ENCODE data around the gene ROCK2. TPM values are rescaled to one million over a fixed set of nuclear protein-coding genes. Genes with fewer than 3 reads are reported as not detected.

The ROCK2 gene
- total RNA-seq, 4 donors from 2014 or later = 42.0 to 85.4 (median 70.7) TPM

- Histone ChIP-seq H3K9me3 (no peaks in the 10 kb centered on the region), H3K4me1 (peaks cover 3 to 5% of the 10 kb centered on the region in 2 donors), H3K36me3 (no peaks in the 10 kb centered on the region), H3K4me3 (no peak overlapping the region), H3K27ac (no peak overlapping the region), H3K27me3 (no peaks in the 10 kb centered on the region)
- ATAC-seq (no peak), DNase-seq (no peak)
- in situ Hi-C loops (cut with MboI; ENCODE audit: low sequenced_read_pairs in 4 of 4) (no loop called here), intact Hi-C loops (cut with DNase I; ENCODE audit: low total_unique reads) (loop anchor here (5.0 kb wide), 1 partner anchor 315 kb away; the partner anchor contains the start of gene E2F6)
- no peak for TF ChIP-seq POLR2A (IDR thresholded peaks at IDR 0.05)
Measured at GRCh38 chr2:11152591-11152990, 191.8 kb downstream of the ROCK2 start.

- in situ Hi-C loops (cut with MboI; ENCODE audit: low sequenced_read_pairs in 4 of 4) = loop anchor here (25.0 kb wide), 2 partner anchors 265 to 440 kb away; no protein-coding TSS in a partner anchor
- H3K27ac ChIP-seq = no peak overlapping the region
- no peaks in the 10 kb centered on the region for H3K27me3 ChIP-seq
- no peak for DNase-seq
- H3K9me3 ChIP-seq = no peaks in the 10 kb centered on the region
- H3K36me3 ChIP-seq = no peaks in the 10 kb centered on the region
- TF ChIP-seq, protein P1, sequence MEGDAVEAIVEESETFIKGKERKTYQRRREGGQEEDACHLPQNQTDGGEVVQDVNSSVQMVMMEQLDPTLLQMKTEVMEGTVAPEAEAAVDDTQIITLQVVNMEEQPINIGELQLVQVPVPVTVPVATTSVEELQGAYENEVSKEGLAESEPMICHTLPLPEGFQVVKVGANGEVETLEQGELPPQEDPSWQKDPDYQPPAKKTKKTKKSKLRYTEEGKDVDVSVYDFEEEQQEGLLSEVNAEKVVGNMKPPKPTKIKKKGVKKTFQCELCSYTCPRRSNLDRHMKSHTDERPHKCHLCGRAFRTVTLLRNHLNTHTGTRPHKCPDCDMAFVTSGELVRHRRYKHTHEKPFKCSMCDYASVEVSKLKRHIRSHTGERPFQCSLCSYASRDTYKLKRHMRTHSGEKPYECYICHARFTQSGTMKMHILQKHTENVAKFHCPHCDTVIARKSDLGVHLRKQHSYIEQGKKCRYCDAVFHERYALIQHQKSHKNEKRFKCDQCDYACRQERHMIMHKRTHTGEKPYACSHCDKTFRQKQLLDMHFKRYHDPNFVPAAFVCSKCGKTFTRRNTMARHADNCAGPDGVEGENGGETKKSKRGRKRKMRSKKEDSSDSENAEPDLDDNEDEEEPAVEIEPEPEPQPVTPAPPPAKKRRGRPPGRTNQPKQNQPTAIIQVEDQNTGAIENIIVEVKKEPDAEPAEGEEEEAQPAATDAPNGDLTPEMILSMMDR (IDR thresholded peaks at IDR 0.05 in 4 of 5, conservative IDR thresholded peaks at IDR 0.05 in 1 of 5) = no peak
- no peak for TF ChIP-seq POLR2A (IDR thresholded peaks at IDR 0.05)
- no peak for ATAC-seq
- intact Hi-C loops (cut with DNase I; ENCODE audit: low total_unique reads) = no loop called here
- no peak overlapping the region for H3K4me3 ChIP-seq
- H3K4me1 ChIP-seq = no peaks in the 10 kb centered on the region
Measured at GRCh38 chr2:11147263-11147662, 197.2 kb downstream of the ROCK2 start.

DNA sequence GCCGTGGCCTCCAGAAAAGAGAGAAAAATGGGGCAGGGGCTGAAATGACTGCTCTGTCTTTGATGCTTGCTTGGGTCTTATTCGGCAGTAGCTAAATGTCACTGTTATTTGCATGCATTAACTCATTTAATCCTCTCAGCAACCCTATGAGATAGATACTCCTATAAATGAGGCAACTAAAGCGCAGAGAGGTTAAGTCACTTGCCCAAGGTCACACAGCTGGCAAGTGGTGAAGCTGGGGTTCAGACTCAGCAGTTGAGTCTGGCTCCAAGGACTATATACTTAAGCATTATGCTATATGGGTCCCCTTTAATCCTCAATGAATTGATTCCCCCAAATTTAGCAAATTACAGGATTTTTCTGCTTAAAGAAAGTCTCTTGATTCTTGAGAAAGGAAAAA lies 198.4 kb downstream of the ROCK2 start:
- ATAC-seq = no peak
- Histone ChIP-seq H3K27me3 (no peaks in the 10 kb centered on the region), H3K9me3 (no peaks in the 10 kb centered on the region), H3K4me3 (no peak overlapping the region), H3K4me1 (no peaks in the 10 kb centered on the region), H3K36me3 (no peaks in the 10 kb centered on the region), H3K27ac (no peak overlapping the region)
- DNase-seq = no peak
- no peak for TF ChIP-seq POLR2A (IDR thresholded peaks at IDR 0.05)
- TF ChIP-seq, protein P1 (IDR thresholded peaks at IDR 0.05 in 4 of 5, conservative IDR thresholded peaks at IDR 0.05 in 1 of 5) = no peak
- intact Hi-C loops (cut with DNase I; ENCODE audit: low total_unique reads) (no loop called here), in situ Hi-C loops (cut with MboI; ENCODE audit: low sequenced_read_pairs in 4 of 4) (loop anchor here (25.0 kb wide), 2 partner anchors 266 to 441 kb away; no protein-coding TSS in a partner anchor)

- in situ Hi-C loops (cut with MboI; ENCODE audit: low sequenced_read_pairs in 4 of 4) = loop anchor here (25.0 kb wide), 2 partner anchors 267 to 442 kb away; no protein-coding TSS in a partner anchor
- no peak for DNase-seq
- no peaks in the 10 kb centered on the region for H3K36me3 ChIP-seq
Measured at GRCh38 chr2:11145350-11145749, 199.1 kb downstream of the ROCK2 start.

GRCh38 chr2:11144738-11145079 lies 199.7 kb downstream of the ROCK2 start:
- Histone ChIP-seq H3K4me1 (no peaks in the 10 kb centered on the region), H3K36me3 (no peaks in the 10 kb centered on the region), H3K27ac (no peak overlapping the region), H3K4me3 (no peak overlapping the region), H3K27me3 (no peaks in the 10 kb centered on the region), H3K9me3 (no peaks in the 10 kb centered on the region)
- no peak for TF ChIP-seq POLR2A (IDR thresholded peaks at IDR 0.05)
- TF ChIP-seq, protein P1 (IDR thresholded peaks at IDR 0.05 in 4 of 5, conservative IDR thresholded peaks at IDR 0.05 in 1 of 5) = no peak
- ATAC-seq = no peak
- intact Hi-C loops (cut with DNase I; ENCODE audit: low total_unique reads) = no loop called here
- no peak for DNase-seq
- in situ Hi-C loops (cut with MboI; ENCODE audit: low sequenced_read_pairs in 4 of 4) = loop anchor here (25.0 kb wide), 2 partner anchors 268 to 443 kb away; no protein-coding TSS in a partner anchor

More at GRCh38 chr2:11145350-11145749, 199.1 kb downstream of the ROCK2 start:
- Histone ChIP-seq H3K9me3 (no peaks in the 10 kb centered on the region), H3K27ac (no peak overlapping the region), H3K4me3 (no peak overlapping the region), H3K4me1 (no peaks in the 10 kb centered on the region), H3K27me3 (no peaks in the 10 kb centered on the region)
- no peak for ATAC-seq
- TF ChIP-seq, protein P1 (IDR thresholded peaks at IDR 0.05 in 4 of 5, conservative IDR thresholded peaks at IDR 0.05 in 1 of 5) = no peak
- intact Hi-C loops (cut with DNase I; ENCODE audit: low total_unique reads) = no loop called here
